ENCODE measurements around the gene BPIFB4.
"Not testable (repeated sequence)": the region's sequence is repeated elsewhere in the genome, so short reads cannot be mapped to it uniquely, and the experiment has no call there.

BPIFB4 gene

DNA sequence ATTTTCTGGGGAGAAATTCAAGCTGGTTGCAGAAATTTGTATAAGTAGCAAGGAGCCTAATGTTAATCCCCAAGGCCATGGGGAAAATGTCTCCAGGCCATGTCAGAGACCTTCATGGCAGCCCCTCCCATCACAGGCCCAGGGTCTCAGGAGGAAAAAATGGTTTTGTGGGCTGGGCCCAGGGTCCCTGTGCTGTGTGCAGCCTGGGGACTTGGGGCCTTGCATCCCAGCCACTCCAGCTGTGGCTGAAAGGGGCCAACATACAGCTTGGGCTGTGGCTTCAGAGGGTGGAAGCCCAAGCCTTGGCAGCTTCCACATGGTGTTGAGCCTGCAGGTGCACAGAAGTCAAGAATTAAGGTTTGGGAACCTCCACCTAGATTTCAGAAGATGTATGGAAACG, 42.9 kb downstream of the BPIFB4 start:
- not testable (repeated sequence) for DNase-seq

DNA sequence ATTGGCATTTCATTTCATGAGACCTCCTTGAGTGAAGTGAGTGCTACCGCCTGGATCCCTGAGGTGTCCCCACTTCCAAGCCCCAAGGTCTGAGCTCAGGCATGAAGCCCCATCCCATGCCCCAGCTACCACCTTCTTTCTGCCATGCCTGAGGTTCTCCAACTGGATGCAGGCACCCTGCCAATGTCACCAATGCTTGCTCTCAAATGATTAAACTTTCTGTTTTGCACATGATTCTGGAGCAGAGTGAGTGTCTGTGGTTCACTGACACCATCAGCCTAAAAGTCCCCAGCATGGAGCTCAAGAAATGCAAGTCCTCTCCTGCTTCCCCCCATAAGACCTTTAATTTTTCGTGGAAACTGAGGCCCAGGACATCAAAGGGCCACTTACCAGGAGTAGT, 44.8 kb downstream of the BPIFB4 start:
- DNase-seq = no peak

DNA sequence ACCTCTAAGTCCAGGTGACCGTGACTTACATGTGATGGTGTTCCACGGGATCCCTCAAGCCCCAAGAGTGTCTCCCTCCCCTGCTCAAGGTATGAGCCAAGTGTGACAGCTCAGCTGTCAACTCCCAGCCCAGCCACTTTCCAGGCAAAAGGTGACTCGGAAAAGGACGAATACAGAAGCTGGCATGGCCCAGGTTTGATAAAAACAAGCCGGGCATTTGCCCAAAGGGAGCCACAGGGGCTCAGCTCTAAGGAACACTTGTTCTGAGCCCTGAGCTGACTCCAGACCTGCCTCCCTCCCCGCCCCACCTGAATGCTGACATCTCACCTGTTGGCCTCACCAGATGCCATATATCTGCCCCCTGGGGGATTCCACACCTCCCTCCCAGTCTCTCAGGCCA, 45.6 kb downstream of the BPIFB4 start:
- DNase-seq = no peak

DNA sequence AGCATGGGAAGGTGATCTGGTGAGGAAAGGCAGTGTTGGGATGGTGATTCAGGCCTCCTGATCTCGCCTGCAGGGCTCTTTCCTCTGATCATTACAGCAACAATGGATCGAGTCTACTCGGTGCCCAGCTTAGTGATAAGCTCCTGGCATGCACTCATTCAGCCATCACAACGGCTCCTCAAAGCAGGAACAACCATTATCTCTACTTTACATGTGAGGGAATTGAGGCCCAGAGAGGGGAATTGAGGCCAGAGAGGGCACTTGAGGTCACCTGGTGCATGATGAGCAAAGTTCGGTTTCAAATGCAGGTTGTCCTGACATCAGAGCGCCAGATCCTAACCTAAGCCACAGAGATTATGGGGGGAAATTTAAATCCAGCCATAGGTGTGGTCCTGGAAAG, 46.5 kb downstream of the BPIFB4 start:
- DNase-seq = no peak

DNA sequence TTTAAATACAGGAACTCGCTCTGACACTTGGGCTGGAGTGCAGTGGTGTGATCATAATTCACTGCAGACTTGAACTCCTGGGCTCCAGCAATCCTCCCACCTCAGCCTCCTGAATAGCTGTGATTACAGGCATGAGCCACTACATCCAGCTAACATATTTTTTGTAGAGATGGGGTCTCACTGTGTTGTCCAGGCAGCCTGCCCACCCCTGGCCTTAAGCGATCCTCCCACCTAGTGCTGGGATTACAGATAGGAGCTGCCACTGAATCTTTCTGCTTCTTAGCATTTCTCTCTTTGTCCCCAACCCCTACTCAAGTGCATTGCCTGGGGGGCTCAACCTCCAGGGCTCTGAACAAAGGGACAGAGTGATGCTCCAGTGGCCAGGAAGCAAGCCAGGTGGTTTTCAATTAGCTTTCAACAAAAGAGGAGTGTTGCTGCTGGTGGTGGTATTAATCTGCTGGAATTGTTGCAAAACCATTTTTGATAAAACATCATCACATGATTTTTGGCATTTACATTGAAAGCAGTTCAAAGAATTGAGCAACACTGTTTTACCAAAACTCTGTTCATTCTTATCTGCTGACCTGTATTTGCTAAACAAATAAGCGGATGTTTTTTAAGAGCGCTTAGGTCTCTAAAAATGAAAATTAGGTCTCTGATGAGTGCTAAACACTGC, 48.1 kb downstream of the BPIFB4 start:
- no peak for DNase-seq

DNA sequence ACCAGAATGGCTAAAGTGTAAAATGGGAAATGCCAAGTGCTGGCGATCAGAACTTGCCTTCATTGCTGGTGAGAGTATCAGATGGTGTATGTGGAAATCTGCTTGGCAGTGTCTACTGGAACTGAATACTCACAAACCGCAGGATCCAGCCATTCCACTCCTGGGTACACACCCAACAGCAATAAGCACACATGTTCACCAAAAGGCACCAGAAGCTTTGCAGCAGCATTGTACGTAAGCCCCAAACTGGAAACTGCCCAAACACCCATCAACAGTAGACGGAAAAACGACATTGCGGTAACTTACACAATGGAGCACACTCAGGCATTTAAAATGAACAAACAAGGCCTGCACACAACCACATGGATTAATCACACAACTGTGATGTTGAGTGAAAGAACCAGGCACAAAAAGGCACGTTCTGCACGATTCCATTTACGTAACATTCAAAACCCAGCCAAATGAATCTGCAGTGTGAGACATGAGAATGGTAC, 51.2 kb downstream of the BPIFB4 start:
- no peak for DNase-seq

DNA sequence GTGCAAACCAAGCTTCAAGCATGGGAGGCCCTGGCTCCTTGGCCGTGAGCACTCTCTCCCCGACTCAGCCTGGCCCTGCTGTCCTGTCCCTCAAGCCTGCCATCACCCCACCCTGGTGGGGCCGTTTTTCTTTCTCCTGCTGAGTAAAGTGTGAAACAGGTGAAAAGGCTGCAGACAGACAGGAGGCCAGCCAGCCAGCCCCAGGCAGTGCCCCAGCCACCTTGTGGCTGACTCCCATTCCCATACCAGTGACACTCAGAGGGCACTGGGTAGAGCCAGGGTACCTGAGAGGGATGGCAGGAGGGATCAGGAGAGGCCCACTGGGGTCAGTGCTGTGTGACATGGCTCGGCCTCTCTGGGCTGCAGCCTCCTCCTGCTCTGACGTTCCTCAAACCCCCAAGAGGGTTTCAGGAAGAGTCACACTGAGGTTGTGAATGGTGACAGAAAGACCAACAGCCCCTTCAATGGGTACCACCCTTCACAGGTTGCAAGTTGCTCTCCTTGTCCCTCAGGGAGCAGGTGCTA, 52.6 kb downstream of the BPIFB4 start:
- DNase-seq = no peak

DNA sequence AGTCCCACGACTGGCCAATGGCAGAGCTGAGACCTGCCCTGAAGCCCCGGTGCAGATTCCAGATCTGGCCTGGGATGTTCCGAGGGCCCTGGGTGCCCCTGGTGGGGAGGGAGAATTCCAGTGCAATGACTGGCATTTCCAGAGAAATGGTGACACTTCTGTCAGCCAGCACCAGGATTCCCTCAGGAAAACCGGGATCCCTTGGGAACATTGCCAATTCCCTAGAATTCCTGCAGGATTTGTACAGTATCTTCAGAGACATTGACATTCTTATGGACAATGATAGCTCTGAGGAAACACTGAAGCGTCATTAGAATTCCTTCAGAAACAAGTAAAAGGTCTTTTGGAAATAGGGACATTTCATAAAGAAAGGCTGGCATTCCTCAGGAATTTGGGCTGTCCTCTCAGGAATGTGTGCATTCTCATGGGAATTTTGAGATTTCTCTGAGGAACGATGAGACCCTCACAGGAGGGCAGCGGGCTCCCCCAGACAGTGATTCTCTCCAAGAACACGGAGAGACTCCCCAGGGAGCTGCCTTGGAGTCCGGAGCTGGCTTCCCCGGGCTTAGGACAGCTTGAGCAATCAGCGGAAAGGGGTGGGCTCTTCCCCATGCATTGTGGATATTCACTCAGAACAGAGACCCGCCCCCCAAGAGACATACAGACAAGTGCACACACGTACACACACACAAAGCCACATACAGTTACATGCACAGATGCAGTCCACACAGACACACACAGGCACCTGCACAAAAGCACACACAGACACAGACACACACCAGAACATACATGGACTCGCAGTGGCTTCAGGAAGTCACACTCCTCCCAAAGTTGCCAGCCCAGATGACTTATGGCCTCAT, 53.3 kb downstream of the BPIFB4 start:
- DNase-seq = no peak

DNA sequence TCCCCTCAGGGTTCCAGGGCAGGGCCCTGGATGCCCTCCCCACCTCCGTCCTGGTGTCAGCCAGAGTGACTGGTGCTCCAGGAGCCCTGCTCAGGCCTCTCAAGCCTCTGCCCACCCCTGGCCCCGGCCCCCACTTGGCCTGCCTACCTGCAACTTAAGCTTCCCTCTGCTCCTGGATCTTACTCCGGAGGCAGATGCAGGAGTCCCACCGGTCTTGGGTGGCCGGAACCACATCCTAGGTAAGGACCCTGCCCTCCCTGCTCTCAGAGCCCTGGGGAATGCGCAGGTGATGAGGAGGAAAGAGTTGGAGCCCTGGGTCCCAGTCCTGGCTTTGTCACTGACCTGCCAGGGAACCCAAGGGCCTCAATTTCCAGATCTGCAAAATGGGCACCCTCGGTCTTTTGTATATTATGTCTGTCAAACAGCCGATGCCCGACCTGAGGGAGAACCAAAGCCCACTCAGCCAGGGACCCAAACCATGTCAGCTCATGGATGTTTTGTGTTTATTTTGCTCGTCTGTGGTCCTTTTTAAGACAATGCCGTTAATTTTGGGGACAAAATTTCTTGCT, 54.0 kb downstream of the BPIFB4 start:
- DNase-seq = no peak

DNA sequence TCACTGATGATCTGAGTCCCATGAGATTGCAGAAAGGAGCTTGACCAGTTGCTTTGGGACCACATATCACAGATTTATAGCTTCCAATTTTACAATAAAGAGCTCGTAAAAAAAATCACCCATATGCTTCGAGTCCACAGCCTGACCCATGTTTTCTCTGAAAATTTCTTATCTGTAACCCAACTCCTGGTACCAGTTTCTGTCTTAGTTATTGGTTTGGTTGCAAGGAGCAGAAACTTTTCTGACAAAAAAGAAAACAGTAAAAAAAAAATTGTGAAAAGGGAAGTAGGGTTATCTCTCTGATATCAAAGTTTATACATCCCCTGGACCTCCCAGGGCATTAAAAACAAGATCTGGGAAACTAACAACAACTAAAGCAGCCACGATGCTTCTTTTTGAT, 57.8 kb downstream of the BPIFB4 start:
- no peak for DNase-seq

DNA sequence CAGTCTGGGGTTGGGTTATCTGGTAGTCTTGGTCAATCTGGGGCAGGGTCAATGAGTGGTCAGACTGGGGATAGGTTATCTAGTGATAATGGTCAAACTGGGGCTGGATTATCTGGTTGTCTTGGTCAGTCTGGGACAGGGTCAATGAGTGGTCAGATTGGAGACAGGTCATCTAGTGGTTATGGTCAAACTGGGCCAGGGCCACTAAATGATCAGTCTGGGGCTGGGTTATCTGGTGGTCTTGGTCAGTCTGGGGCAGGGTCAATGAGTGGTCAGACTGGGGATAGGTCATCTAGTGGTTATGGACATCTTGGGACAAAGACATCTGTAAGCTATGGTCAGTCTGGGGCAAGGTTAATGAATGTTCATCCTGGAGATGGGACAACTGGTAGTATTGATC, 60.0 kb downstream of the BPIFB4 start:
- DNase-seq = no peak

DNA sequence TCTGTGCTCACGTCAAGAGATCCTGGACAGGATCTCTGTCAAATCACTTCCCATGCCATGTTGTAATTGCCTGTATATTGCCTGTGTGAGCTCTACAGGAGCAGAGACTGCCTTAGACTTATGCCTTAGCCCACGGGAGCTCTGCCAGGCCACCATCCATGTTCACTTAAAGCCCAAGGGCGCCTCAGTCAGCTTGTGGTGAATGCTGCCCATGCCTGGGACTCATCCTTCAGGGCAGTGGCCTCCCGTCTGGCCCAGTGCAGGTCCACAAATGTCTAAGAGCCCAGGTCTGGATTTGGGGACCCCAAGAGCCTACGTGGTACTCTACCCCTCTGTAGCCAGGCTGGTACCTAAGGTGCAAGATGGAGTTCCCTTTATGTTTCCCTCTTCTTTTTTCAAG, 66.1 kb downstream of the BPIFB4 start:
- DNase-seq = no peak

DNA sequence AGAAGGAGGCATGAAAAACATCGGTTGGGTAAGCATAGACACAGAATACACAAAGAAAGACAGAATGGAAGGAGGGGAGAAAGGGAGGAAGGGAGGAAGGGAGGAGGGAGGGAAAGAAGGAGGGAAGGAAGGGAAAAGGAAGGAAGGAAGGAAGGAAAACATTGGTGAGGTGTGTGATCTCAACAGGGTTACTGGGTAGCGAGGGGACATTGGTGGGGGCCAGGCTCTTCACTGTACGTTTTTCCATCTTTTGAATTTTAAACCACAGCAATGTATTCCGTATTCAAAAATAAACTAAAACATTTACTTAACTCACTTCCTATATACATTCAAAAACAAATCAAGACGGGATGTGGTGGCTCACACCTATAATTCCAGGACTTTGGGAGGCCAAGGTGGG, 67.9 kb downstream of the BPIFB4 start:
- DNase-seq = no peak

DNA sequence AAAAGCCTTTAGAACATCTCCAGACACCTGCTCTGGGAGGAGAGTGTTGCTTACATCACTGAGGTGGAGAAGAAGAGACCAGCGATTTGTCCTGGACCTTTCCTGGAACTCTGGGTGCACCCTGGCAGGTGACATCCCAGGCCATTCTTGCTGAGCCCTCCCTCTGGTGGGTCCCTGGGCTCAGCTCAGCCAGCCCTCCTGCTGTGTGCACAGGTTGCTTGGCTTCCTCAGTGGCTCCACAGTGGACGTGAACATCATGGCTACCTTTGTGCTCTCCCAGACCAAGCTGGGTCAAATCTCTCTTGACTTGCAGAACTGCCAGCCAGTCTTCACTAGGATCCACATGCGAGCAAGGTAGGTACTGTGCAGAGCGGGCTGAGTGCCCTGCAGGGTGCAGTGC, 68.6 kb downstream of the BPIFB4 start:
- DNase-seq = no peak

DNA sequence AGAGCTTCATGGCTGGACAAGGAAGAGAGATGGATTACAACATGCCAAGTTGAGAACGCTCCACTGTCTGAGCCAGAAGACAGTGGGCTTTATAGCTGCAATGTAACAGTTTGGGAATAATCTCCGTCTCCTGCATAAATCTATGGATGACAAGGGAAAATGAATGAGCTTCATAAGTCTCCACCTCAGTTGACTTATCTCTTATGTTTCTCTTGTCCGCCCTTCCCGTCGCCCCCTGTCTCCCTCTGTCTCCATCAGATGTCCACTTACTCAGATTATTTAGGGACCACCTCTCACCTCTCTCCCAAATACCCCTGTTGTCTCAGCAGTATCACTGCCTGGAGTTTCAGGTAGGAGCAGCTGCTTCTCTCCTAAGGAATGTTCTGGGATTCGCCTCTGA, 74.8 kb downstream of the BPIFB4 start:
- no peak for DNase-seq

DNA sequence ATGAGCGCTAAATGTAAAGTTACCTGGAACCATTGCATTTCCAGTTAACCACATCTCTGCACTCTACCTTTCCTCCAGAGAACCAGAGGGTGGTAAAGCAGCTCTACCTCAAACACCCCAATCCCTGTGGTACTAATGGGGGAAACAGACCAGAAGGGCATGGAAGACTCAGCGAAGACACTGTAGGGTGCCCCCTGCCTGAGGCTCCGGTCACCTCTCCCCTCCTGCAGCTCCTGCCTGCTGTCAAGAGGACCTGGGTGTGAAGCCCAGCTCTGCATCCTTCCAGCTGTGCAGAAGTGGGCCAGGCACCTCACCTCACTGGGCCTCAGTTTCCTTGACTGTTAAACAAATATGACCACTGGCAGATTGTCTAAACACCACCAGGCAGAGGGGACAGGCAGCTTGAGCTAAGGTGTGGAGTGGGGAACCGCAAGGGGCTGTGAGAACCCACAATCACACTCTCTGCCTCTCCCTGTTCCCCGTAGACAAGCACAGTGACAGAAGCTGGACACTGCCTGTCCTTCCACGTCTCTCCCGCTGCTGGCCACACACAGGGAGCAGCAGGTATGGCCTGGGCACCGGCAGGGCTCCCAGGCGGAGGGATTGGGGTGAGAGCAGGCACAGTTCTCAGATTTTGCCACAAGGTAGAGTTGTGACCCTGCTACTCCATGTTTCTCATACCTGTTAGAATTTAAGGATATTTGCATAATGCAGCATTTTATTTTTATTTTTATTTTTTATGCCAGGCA, 79.4 kb downstream of the BPIFB4 start:
- no peak for DNase-seq

DNA sequence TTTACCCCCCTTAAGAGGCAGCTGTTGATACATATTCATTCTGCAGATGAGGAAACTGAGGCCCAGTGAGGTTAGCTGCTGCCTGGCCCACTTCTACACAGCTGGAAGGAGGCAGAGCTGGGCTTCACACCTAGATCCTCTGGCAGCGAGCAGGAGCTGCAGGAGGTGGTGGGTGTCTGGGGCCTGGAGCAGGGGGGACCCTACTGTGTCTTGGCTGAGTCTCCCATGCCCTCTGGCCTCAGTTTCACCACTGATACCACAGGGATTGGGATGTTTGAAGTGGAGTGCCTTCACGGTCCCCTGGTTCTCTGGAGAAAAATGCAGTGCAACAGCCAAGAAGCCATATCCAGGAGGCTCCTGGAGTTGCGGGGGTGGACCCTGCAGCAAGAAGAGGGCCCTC, 80.3 kb downstream of the BPIFB4 start:
- no peak for DNase-seq

DNA sequence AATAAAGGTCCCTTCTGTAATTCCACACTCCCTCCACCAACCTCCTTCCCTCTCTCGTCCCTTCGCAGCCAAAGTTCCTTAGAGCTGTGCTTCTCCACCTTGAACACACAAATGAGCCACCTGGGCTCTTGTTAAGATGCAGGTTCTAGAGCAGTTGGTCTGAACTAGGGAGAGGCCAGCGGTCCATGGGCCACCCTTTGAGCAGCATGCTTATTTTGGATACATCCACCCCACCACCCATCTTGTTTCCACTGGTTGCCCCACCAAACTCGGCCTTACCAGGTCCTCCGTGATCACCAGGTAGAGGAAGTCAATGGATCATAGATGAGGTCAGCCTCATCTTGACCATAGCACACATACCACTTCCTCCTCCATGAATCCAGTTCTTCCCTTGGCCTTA, 81.2 kb downstream of the BPIFB4 start:
- DNase-seq = no peak
